Heart right ventricle (tissue), 16 donors: Measurements from ENCODE around the gene EIF2S3. TPM values are rescaled to one million over a fixed set of nuclear protein-coding genes. Genes with fewer than 3 reads are reported as not detected.

Experiments
- ATAC-seq, 8 donors: fragments of 200-7000 bp; cut with Tn5 transposase; one replicate each; pipeline ENCODE4 v1.9.1; 2020; ENCODE audit warnings: mild to moderate bottlenecking in 8 of 8, moderate library complexity in 8 of 8, moderate number of reproducible peaks in 1 of 8
- DNase-seq, 2 donors: peaks; one replicate each; pipeline ENCODE4 v3.0.0-alpha.2; 2020
- H3K27ac ChIP-seq, 10 donors: fragments of 200-600 bp; sonication (generic) in 2 of 10; one replicate each; pipeline versions ENCODE4 v1.5.0 to v1.8.0; 2020 to 2022; ENCODE audit warnings: mild to moderate bottlenecking in 3 of 10
- H3K27me3 ChIP-seq, 7 donors: fragments of 200-600 bp; one replicate each; pipeline ENCODE4 v1.8.0; 2021 to 2022; ENCODE audit warnings: mild to moderate bottlenecking in 2 of 7
- H3K36me3 ChIP-seq, 9 donors: fragments of 200-600 bp; sonication (generic) in 1 of 9; one replicate each; pipeline versions ENCODE4 v1.5.0 to v1.8.0; 2020 to 2022; ENCODE audit warnings: mild to moderate bottlenecking in 2 of 9
- H3K4me1 ChIP-seq, 9 donors: fragments of 200-600 bp; sonication (generic) in 1 of 9; one replicate each; pipeline versions ENCODE4 v1.5.0 to v1.8.0; 2020 to 2022; ENCODE audit warnings: mild to moderate bottlenecking in 4 of 9
- H3K4me3 ChIP-seq, 10 donors: fragments of 200-600 bp; sonication (generic) in 2 of 10; one replicate each; pipeline versions ENCODE4 v1.5.0 to v1.8.0; 2020 to 2022; ENCODE audit warnings: mild to moderate bottlenecking in 7 of 10, moderate library complexity in 2 of 10
- H3K9me3 ChIP-seq, 11 donors: fragments of 200-600 bp in 10 of 11; sonication (generic) in 2 of 11; one replicate each; pipeline versions ENCODE4 v1.5.0 to v1.8.0; 2013 to 2022; ENCODE audit warnings: mild to moderate bottlenecking in 2 of 11, control low read depth in 1 of 11, moderate library complexity in 1 of 11
- whole genome bisulfite sequencing, 2 donors: extraction: QIAGEN DNeasy Blood & Tissue Kit; methylation state at CpG; one replicate each; pipeline ENCODE4 v1.1.7; 2013; ENCODE audit warnings: inconsistent platforms in 1 of 2; 5-methylcytosine and 5-hydroxymethylcytosine counted together
- intact Hi-C, 10 donors: fragments of 100-400 bp; cut with DNase I; formaldehyde crosslinking; loops; one replicate each; pipeline versions ENCODE4 v1.11.1 to v1.14.2; 2022
- polyA plus RNA-seq, 2 donors: library from polyadenylated mRNA; stranded (reverse); fragments of 200-250 nt; gene quantifications; one replicate each; pipeline ENCODE4 v1.2.3, GENCODE V29; 2013
- total RNA-seq, 10 donors: library from RNA; stranded (reverse); fragmentation: NEBNext Ultra II Directional in 3 of 10; extraction: Animal tissue kit (Norgen Biotek cat#: 25700) in 3 of 10; gene quantifications; one replicate each; pipeline versions ENCODE4 v1.2.1 to v1.2.4, GENCODE V29; 2021 to 2023
- TF ChIP-seq, protein P1 (sequence below), 9 donors: fragments of 200-600 bp; sonication (generic) in 2 of 9; IDR thresholded peaks; one replicate each; pipeline versions ENCODE4 v1.5.0 to v1.8.0; 2021 to 2022; ENCODE audit warnings: antibody characterized with exemption in 9 of 9, mild to moderate bottlenecking in 5 of 9, moderate library complexity in 1 of 9
- donor health status: Arrhythmogenic right ventricular cardiomyopathy.
- donor health status: ischemic (EF 13 %, LVEDD 7.1; RV severe dilation, severe dysfunction).
- donor health status: healthy with polysubstance abuse.
- donor health status: DM: no; HTN: yes; CAD: no.
- donor health status: DM: no; HTN: no; CAD: no.
- donor health status: ischemic (EF 25% LVEDD 6.9; RV normal size, moderate dysfunction).
- donor health status: ischemic (EF 25% LVEDD 5.7; RV mildly dilated, moderate dysfunction).
- donor health status: healthy.
- donor health status: DM: yes; HTN: yes; CAD: no.
- donor health status: Ischemic cardiomyopathy.
- donor health status: ischemic (EF 35%, LVEDD 5.7; RV mildly dilated, moderate dysfunction).
- donor health status: nonischemic (EF 11% LVEDD 7.7; RV severe dilation, severe dysfunction).
- donor health status: DM: yes; HTN: yes; CAD: no.
- donor health status: PGD.
- donor health status: ischemic (EF 29% LVEDD 5.4; RV normal size, mild dysfunction).
- donor health status: nonischemic (EF 23%, LVEDD 6.1; RV moderate dilation, normal function).

Gene EIF2S3
- total and polyA plus RNA-seq, 12 donors: 28.4 to 104 (median 76.5) TPM

DNA sequence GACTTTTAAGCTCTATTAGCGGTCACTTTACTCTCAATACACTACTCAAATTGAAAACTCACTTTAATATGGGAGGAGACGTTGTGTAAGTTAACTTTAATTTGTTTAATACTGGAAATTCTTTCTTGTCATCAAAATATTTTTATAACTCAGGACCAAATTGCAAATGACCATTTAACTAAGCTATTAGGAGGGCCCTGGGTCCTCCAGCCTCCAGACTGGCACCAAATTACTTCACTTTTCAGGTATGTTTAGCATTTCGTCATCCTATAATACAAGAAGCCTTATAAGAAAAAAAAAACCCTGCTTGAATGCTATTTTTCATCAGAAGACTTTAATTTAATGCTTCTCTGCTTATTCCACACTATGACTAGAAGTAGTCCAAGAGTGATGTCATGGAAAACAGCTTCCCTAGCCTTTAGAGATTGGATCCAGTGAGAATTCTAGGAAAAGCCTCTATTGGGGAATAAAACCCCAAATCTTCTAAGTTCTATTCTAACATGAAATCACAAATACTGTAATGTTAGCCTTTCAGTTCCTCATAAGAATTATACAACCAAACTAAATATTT, 34.4 kb upstream of the EIF2S3 start:
- no peak for ATAC-seq
- Histone ChIP-seq H3K9me3 (no peaks in the 10 kb centered on the region), H3K4me1 (peaks cover 0 to 18% (median 4%) of the 10 kb centered on the region in 9 donors), H3K27me3 (peaks cover 0 to 88% (median 0%) of the 10 kb centered on the region in 7 donors), H3K4me3 (no peak overlapping the region), H3K27ac (peak overlapping the region in 4 of 10 donors; percentile 6 to 34 (median 30)), H3K36me3 (peaks cover 0 to 2% (median 0%) of the 10 kb centered on the region in 9 donors)
- TF ChIP-seq, protein P1, sequence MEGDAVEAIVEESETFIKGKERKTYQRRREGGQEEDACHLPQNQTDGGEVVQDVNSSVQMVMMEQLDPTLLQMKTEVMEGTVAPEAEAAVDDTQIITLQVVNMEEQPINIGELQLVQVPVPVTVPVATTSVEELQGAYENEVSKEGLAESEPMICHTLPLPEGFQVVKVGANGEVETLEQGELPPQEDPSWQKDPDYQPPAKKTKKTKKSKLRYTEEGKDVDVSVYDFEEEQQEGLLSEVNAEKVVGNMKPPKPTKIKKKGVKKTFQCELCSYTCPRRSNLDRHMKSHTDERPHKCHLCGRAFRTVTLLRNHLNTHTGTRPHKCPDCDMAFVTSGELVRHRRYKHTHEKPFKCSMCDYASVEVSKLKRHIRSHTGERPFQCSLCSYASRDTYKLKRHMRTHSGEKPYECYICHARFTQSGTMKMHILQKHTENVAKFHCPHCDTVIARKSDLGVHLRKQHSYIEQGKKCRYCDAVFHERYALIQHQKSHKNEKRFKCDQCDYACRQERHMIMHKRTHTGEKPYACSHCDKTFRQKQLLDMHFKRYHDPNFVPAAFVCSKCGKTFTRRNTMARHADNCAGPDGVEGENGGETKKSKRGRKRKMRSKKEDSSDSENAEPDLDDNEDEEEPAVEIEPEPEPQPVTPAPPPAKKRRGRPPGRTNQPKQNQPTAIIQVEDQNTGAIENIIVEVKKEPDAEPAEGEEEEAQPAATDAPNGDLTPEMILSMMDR (IDR thresholded peaks at IDR 0.05): no peak
- intact Hi-C loops: loop anchor here in 5 of 10 donors (5.0 to 10.0 kb wide), 4 partner anchors 106 to 238 kb away; partner anchors contain the start of genes APOO (in 3 of the 5), CXorf58 (in 3 of the 5) and SAT1 (in 1 of the 5)
- DNase-seq: no peak
- 71 to 74% methylated on average over 3 of the region's 3 CpGs for WGBS, 2 donors

DNA sequence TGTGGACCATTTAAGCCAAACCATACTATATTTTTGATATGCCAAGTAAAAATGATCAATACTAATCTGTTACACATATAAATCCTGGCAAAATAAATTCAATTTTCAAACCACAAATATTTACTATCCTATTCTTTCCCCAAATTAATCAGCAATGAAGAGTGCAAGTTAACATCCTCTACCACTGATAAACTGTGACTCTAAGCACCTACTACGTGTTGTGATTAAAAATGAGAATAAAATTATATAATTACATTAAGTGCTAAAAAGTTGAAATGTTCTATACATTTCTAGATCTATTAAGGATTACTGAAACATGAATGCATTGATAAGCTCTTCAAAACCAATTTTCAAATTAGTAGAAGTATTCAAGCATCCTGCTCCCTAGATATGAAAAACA, 31.2 kb upstream of the EIF2S3 start:
- intact Hi-C loops: loop anchor here in 5 of 10 donors (5.0 to 10.0 kb wide), 4 partner anchors 109 to 241 kb away; partner anchors contain the start of genes APOO (in 3 of the 5), CXorf58 (in 3 of the 5) and SAT1 (in 1 of the 5)
- DNase-seq (no peak), ATAC-seq (no peak)
- Histone ChIP-seq H3K4me3 (peak overlapping the region in 9 of 10 donors; percentile 66 to 94 (median 81)), H3K27ac (peak overlapping the region in 7 of 10 donors; percentile 84 to 97 (median 96)), H3K27me3 (peaks cover 0 to 84% (median 0%) of the 10 kb centered on the region in 7 donors), H3K9me3 (no peaks in the 10 kb centered on the region), H3K36me3 (no peaks in the 10 kb centered on the region), H3K4me1 (peaks cover 0 to 18% (median 4%) of the 10 kb centered on the region in 9 donors)
- 0 to 16% methylated on average over 1 of the region's 1 CpG for WGBS, 2 donors
- TF ChIP-seq, protein P1 (IDR thresholded peaks at IDR 0.05): no peak

DNA sequence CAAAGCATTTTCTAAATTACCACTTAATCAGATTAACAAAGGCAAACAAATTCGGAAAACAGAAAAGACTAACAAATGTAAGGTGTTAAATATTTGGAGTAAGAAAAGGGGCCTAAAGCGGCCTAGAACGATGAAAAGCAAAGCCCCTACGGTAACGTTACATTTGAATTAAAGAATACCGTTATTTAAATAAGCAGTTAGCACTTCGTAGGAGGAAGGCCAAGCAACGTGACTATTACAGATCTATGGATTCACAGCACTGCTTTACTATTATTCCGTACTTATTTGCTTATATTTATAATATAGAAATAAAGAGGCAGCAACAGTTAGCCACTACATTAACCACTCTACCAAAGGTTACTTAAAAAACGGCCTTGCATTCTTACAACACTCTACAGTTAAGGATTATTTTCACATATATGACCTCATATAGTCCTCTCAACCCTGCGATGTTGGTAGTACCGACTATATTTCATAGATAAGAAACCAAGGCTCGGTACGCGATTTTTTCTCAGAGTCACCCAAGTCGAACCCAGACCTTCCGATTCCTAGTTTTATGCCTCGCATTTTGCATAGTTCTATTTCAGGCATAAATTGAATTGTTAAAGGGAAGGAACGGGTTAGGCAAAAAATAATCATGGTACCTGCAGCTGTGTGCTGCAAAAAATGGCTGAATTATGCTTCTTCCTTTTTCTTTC, 30.6 kb upstream of the EIF2S3 start:
- peak overlapping the region in 9 of 10 donors; percentile 84 to 97 (median 96) for H3K27ac ChIP-seq

More for the DNA sequence above, 30.6 kb upstream of the EIF2S3 start:
- 2% methylated on average over 19 of the region's 19 CpGs for WGBS, 2 donors
- H3K4me1 ChIP-seq: peaks cover 0 to 18% (median 4%) of the 10 kb centered on the region in 9 donors
- no peaks in the 10 kb centered on the region for H3K9me3 ChIP-seq
- DNase-seq (no peak), ATAC-seq (no peak)
- intact Hi-C loops: loop anchor here in 5 of 10 donors (5.0 to 10.0 kb wide), 4 partner anchors 109 to 242 kb away; partner anchors contain the start of genes APOO (in 3 of the 5), CXorf58 (in 3 of the 5) and SAT1 (in 1 of the 5)
- H3K4me3 ChIP-seq: peak overlapping the region; percentile 66 to 94 (median 80)
- H3K36me3 ChIP-seq: no peaks in the 10 kb centered on the region
- peaks cover 0 to 84% (median 0%) of the 10 kb centered on the region in 7 donors for H3K27me3 ChIP-seq
- TF ChIP-seq, protein P1 (IDR thresholded peaks at IDR 0.05): no peak
